Measurements from ENCODE around the gene MSH3.
"Not testable (repeated sequence)": the region's sequence is repeated elsewhere in the genome, so short reads cannot be mapped to it uniquely, and the experiment has no call there.

The MSH3 gene

DNA sequence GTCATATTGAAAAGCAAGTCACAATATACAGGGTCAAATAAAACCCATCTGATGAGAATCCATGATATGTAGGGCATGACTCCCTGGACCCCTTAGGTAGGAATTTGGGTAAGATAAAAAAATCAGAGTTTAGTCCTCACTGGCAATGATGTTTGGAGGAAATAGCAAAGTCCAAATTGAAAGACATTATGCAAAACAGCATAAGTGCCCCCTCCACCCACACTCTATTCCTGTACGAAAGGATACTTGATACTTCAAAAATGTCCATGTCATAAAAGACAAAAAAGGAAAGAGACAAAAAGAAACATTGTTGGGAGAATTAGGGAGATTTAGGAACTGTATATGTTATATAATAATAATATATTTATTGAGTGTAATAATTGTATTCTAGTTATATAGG lies 209.7 kb downstream of the MSH3 start:
- DNase-seq, result no peak

DNA sequence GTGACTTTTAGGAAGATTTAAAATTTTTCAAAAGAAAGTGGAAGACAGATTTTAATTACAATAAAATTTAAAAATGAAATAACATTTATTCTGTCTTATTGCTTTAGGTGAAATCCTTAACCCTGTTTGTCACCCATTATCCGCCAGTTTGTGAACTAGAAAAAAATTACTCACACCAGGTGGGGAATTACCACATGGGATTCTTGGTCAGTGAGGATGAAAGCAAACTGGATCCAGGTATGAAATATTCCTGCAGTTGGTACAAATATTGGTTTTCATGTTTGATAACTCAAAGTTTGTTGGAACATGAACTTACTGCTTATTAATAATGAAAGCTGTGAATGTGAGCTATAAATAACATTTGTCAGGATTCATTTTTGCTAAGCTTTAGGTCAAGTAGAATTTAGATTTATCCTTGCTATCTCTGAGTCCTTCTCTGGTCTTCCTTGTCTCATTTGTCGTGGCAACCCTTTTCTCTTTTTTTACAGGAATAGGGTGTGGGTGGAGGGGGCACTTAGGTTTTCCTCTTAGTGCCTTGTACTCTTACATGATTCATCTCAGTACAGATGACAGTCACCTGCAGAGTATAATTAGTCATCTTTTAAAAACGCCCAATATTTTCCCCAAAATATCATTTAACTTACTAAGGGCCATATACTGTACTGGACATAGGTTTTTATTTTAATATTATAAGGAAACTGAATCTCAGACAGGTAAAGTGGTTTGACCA lies 210.4 kb downstream of the MSH3 start:
- no peak for DNase-seq

DNA sequence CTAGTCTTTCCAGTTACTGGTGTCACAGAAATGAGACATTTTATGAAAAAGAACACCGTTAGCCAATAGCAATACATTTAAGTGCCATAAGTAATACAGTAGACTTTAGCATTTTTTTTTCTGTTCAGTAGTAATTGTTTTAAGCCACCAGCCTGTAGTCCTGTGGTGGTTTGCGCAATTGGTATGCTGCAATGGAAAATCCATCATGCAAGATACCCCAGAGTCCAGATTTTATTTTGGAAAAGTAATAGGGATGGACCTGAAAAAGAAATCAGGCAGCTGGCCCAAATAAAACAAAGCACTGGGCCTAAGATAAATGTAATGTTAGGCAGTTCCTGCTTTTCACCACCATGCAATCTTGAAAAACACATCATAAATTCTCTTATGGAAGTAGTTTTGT lies 211.1 kb downstream of the MSH3 start:
- no peak for DNase-seq

GRCh38 chr5:80866371-80866770 lies 211.9 kb downstream of the MSH3 start:
- no peak for DNase-seq

DNA sequence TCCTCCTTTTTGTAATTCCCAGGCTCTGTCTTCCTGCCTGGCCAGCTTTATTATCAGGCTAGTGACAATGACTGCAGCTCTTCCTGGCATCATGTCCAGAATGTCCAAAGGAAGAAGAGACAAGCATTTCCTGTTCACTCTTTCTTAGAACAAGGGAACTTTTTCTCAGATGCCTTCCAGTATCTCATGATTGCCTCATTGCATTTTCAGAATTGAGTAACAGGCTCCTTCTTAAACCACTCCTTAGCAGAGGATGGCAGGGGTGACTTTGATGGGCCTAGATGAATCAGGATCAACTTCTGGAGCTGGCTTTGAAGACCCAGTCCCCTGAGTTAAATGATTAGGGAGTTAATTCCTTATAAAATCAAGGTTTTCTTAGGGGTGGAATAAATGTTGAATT lies 212.8 kb downstream of the MSH3 start:
- DNase-seq, result no peak

GRCh38 chr5:80870442-80870841 lies 216.0 kb downstream of the MSH3 start:
- DNase-seq, result no peak

DNA sequence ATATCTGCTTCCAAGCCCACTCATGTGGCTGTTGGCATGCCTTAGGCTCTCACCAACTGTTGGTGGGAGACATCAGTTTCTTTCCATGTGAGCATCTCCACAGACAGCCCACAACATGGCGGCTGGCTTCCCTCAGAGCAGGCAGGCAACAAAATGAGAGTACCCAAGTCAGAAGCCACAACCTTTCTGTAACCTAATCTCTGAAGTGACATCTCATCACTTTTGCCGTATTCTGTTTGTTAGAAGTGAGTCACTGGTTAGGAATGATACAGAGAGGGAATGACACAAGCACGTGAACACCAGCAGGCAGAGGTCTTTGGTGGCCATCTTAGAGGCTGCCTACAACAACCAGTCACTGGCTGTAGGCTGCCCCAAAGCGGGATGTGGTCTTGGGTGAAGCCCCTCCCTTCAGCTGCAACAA lies 217.1 kb downstream of the MSH3 start:
- DNase-seq, result no peak

GRCh38 chr5:80874162-80874561 lies 219.7 kb downstream of the MSH3 start:
- peak; percentile 7 for DNase-seq

DNA sequence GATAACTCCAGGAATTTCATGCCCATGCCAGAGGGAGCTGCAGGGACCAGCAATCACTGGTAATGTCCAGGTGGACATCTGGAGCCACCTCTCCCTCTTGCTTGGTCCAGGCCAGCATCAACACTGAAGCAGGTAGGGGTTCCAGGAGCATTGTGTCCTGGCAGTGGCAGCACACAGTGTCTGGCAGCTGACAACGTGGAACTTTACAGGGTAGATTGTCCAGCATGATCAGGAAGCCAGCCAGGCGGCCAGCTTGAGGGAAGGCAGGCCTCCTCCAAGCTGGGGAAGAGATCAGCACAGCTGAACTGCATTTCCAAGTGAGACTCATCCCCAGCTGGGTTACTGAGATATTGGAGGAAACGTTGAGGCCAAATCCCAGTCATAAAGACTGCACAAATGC lies 223.1 kb downstream of the MSH3 start:
- no peak for DNase-seq

DNA sequence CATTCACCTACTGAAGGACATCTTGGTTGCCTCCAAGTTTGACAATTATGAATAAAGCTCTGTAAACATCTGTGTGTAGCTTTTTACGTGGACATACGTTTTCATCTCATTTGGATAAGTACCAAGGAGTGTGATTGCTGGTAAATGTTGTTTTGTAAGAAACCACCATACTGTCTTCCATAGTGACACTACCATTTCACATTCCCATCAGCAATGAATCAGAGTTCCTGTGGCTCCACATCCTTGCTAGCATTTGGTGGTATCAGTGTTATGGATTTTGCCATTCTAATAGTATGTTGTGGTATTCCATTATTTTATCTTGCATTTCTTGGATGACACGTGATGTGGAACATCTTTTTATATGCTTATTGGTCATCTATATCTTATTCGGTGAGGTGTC lies 227.3 kb downstream of the MSH3 start:
- no peak for DNase-seq

DNA sequence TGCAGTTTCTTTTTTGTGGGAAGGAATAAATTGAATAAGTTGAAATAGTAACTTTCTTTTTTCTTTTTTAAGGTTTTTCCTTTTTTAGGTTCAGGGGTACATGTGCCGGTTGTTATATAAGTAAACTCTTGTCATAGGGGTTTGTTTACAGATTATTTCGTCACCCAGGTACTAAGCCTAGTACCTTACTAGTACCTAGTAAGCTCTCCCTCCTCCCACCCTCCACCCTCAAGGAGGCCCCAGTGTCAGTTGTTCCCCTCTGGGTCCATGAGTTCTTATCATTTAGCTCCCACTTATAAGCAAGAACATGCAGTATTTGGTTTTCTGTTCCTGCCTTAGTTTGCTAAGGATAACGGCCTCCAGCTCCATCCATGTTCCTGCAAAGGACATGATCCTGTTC lies 228.9 kb downstream of the MSH3 start:
- not testable (repeated sequence) for DNase-seq

DNA sequence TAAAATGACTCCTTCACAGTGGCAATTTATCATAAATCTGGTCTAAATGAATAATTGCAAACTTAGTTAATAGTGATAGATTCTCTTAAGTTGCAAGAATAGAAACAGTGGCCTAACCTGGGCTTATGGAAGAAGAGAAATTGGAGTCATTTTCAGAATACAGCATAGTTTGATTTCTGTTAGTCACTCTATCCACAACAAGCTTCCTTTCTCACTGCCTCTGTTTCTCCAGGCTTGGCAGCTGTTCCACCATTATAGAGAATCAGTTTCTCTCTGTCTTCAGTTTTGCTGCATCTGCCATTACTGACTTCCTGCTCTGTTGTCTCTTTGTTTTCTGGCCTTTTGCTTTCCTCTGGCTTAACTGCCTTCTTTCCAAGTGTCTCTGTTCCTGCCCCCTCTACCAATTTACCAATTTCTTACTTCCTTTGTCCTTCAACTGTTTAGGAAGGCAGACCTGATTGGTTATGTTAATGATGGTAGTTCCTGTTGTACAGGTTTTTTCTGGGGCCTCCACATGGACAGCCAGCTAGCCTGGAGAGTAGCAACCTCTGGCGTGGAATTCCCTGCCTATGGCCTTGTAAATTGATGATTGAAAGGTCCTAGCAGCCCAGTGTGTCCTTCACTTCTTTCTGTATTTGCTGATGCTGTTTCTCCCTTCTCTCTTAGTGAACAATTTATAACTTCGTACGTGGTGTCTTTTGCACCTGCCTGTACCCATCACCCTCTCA lies 229.8 kb downstream of the MSH3 start:
- DNase-seq, result no peak

DNA sequence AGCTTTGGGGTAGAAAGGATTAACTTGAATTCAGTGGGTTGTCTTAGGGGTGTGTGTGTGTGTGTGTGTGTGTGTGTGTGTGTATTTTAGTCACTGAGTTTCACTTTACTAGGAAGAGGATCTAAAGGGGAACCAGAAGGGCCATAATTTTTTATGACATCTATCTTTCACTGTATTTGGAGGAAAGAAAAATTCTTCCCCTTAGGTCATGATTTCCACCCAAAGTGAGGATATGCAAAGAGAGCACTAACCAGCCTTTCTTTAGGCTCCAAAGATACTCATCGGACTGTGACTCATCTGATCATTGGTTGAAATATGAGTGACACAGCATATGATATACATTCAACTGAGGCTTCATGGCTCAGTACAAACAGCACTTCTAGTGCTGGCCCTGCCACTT lies 230.5 kb downstream of the MSH3 start:
- DNase-seq, result no peak

GRCh38 chr5:80885396-80886000 lies 231.0 kb downstream of the MSH3 start:
- no peak for DNase-seq

DNA sequence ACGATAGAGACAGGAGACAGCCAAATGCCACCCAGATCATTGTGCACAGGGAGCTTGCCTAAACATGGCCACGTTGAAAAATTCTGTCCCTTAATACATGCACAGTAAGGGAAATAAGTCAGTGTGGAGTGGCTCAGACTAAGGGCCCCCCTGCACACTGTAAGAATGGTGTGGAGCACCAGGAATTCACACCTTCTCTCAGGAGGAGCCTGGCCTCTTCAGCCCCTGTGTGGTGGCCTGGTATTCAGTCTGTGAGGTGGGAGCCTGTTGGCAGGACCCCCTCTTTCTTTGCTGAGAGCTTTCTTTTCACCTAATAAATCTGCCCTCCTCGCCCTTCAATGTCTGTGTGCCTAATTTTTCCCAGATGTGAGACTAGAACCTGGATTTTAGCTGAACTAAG lies 239.6 kb downstream of the MSH3 start:
- DNase-seq, result no peak

GRCh38 chr5:80895523-80895922 lies 241.1 kb downstream of the MSH3 start:
- DNase-seq, result no peak

GRCh38 chr5:80902624-80903023 lies 248.2 kb downstream of the MSH3 start:
- not testable (repeated sequence) for DNase-seq

- DNase-seq, result no peak
These were observed 250.2 kb downstream of the MSH3 start for GRCh38 chr5:80904533-80905187.

- DNase-seq, result no peak
These were observed 251.0 kb downstream of the MSH3 start for GRCh38 chr5:80905405-80905804.

- no peak for DNase-seq
These were observed 258.0 kb downstream of the MSH3 start for GRCh38 chr5:80912479-80912878.

- no peak for DNase-seq
These were observed 261.3 kb downstream of the MSH3 start for GRCh38 chr5:80915716-80916115.

- DNase-seq, result no peak
These were observed 262.2 kb downstream of the MSH3 start for GRCh38 chr5:80916676-80917075.

DNA sequence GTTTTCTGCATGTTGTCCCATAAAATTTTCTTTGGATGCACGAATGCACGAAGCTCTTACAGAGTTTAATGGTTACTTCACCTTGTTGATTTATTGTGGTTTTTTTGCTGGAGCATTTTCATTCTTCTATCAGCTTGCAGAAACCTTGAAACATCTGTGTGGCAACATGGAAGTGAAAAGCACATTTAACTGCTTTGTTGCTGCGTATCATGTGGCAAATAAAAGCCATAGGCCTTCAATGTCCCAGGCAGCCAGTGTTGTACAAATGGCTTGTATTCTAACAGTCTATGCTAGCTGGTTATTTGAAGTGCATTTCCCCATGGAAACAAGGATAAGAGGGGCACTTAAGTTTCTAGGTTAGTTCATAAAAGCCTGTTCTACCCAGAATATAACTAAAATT lies 263.2 kb downstream of the MSH3 start:
- DNase-seq, result no peak

Data from RPMI8226 (cell line).